ENCODE results near the gene PCYOX1L. TPM values are rescaled to one million over a fixed set of nuclear protein-coding genes. Genes with fewer than 3 reads are reported as not detected.

The PCYOX1L gene
- total RNA-seq, 4 donors from 2014 or later: 0.75 to 5.4 (median 2.8) TPM

GRCh38 chr5:149367249-149367971 lies 9.6 kb downstream of the PCYOX1L start:
- Histone ChIP-seq H3K27ac (peak overlapping the region in 3 of 4 donors; percentile 21 to 63 (median 30)), H3K4me3 (no peak overlapping the region), H3K27me3 (no peaks in the 10 kb centered on the region), H3K4me1 (peaks cover 0 to 12% (median 7%) of the 10 kb centered on the region in 4 donors), H3K9me3 (no peaks in the 10 kb centered on the region), H3K36me3 (no peaks in the 10 kb centered on the region)
- WGBS, 2 donors (ENCODE audit: low coverage in 1 of 2): 49% methylated on average over 14 of the region's 14 CpGs; no CpG with 5 or more reads in 1 of the 2 donors
- DNase-seq: peak; percentile 68
- TF ChIP-seq CTCF (IDR thresholded peaks at IDR 0.05) (peak; percentile 70 to 80 (median 76)), EP300 (IDR thresholded peaks at IDR 0.05; ENCODE audit: low read depth) (no peak)
- intact Hi-C loops (cut with DNase I; ENCODE audit: low total_unique reads) (no loop called here), in situ Hi-C loops (cut with MboI; ENCODE audit: low pct_ligation_motif_present in 1 of 4, low pct_unique_long_range_greater_than_20kb in 1 of 4, low sequenced_read_pairs in 3 of 4) (loop anchor here in 1 of 4 donors (5.0 kb wide), 1 partner anchor 45 kb away; no protein-coding TSS in a partner anchor)

DNA sequence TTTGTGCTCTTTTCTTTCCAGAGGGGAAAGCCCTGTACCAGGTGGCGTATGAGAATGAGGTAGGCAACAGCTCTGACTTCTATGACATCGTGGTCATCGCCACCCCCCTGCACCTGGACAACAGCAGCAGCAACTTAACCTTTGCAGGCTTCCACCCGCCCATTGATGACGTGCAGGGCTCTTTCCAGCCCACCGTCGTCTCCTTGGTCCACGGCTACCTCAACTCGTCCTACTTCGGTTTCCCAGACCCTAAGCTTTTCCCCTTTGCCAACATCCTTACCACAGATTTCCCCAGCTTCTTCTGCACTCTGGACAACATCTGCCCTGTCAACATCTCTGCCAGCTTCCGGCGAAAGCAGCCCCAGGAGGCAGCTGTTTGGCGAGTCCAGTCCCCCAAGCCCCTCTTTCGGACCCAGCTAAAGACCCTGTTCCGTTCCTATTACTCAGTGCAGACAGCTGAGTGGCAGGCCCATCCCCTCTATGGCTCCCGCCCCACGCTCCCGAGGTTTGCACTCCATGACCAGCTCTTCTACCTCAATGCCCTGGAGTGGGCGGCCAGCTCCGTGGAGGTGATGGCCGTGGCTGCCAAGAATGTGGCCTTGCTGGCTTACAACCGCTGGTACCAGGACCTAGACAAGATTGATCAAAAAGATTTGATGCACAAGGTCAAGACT lies 10.3 kb downstream of the PCYOX1L start:
- Histone ChIP-seq H3K4me3 (no peak overlapping the region), H3K27ac (peak overlapping the region in 2 of 4 donors; percentile 21 to 63), H3K4me1 (peaks cover 0 to 12% (median 7%) of the 10 kb centered on the region in 4 donors), H3K36me3 (no peaks in the 10 kb centered on the region), H3K27me3 (no peaks in the 10 kb centered on the region), H3K9me3 (no peaks in the 10 kb centered on the region)
- TF ChIP-seq POLR2AphosphoS5 (IDR thresholded peaks at IDR 0.05) (no peak), EP300 (IDR thresholded peaks at IDR 0.05; ENCODE audit: low read depth) (no peak), POLR2A (IDR thresholded peaks at IDR 0.05) (no peak), CTCF (IDR thresholded peaks at IDR 0.05) (no peak)
- in situ Hi-C loops (cut with MboI; ENCODE audit: low pct_ligation_motif_present in 1 of 4, low pct_unique_long_range_greater_than_20kb in 1 of 4, low sequenced_read_pairs in 3 of 4) (loop anchor here in 1 of 4 donors (5.0 kb wide), 1 partner anchor 46 kb away; no protein-coding TSS in a partner anchor), intact Hi-C loops (cut with DNase I; ENCODE audit: low total_unique reads) (no loop called here)
- WGBS, 2 donors (ENCODE audit: low coverage in 1 of 2): 82 to 90% methylated on average over 17 to 22 of the region's 22 CpGs
- peak; percentile 3 for DNase-seq

- TF ChIP-seq EP300 (IDR thresholded peaks at IDR 0.05; ENCODE audit: low read depth) (no peak), CTCF (IDR thresholded peaks at IDR 0.05) (no peak), POLR2A (IDR thresholded peaks at IDR 0.05) (no peak), POLR2AphosphoS5 (IDR thresholded peaks at IDR 0.05) (no peak)
- Histone ChIP-seq H3K27ac (peak overlapping the region in 3 of 4 donors; percentile 35 to 50 (median 42)), H3K36me3 (no peaks in the 10 kb centered on the region), H3K27me3 (no peaks in the 10 kb centered on the region), H3K9me3 (no peaks in the 10 kb centered on the region), H3K4me1 (peaks cover 0 to 12% (median 7%) of the 10 kb centered on the region in 4 donors), H3K4me3 (no peak overlapping the region)
- peak; percentile 7 for DNase-seq
- 68 to 83% methylated on average over 2 of the region's 2 CpGs for WGBS, 2 donors (ENCODE audit: low coverage in 1 of 2)
- in situ Hi-C loops (cut with MboI; ENCODE audit: low pct_ligation_motif_present in 1 of 4, low pct_unique_long_range_greater_than_20kb in 1 of 4, low sequenced_read_pairs in 3 of 4) (loop anchor here in 2 of 4 donors (10.0 kb wide), 2 partner anchors 56 to 184 kb away; partner anchors contain the start of gene CSNK1A1 (in 1 of the 2)), intact Hi-C loops (cut with DNase I; ENCODE audit: low total_unique reads) (loop anchor here (10.0 kb wide), 1 partner anchor 194 kb away; no protein-coding TSS in a partner anchor)
Observed at GRCh38 chr5:149370878-149371277, 13.0 kb downstream of the PCYOX1L start.

Data from transverse colon (tissue), 4 donors.